HG03175 (cell line): ENCODE results near the gene PICK1.
"Not testable (repeated sequence)": the region's sequence is repeated elsewhere in the genome, so short reads cannot be mapped to it uniquely, and the experiment has no call there.

ENCODE experiments used
- ATAC-seq: cut with Tn5 transposase; IDR thresholded peaks from one replicate; pipeline ENCODE4 v1.9.1; 2021; ENCODE audit warnings: mild to moderate bottlenecking, moderate library complexity; ENCODE audit not compliant: unreplicated experiment

PICK1 gene

DNA sequence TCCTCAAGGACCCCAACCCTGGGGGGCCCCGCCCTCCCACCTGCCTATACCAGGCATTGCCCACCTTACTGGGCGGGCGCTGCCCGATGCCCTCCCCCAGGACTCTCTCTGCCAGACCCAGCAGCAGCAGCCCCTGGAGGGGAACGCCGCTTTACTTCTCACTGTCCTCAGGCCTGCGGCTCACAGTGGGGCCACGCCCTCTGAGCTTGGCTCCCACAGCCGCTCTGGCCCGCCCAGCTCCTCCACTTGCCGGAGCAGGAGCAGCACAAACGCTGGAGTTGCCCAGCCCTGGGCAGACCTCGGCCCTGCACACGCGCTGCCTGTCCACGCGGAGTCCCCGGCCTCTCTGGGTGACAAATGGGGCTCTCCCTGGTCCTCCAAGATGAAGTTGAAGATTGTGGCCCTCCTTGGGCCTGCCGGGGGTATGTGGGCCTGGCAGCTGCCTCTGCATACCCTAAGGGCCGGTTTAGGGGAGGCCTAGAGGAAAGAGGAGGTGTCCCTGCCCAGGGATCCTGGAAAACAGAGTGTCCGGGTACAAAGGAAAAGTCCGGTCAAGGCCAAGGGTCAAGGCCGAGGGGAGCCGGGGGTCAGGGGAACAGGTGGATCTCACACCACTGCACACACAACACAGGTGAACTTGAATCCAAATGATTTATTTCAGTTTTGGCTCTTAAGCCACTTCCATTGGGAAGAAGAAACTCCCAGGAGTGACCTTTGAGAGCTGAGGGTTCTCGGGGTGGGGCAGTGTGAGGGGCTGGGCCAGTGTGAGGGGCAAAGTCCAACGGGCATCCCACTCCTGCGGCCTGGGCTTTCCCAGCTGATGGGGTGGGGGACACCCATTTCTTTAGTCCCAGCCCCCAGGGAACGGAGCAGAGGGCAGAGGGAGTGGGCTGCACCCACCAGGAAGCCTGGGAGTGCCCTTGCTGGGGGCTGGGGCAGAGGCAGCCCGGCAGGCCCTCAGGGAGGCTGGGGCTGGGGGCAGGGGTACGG lies 54.0 kb downstream of the PICK1 start:
- no peak for ATAC-seq

DNA sequence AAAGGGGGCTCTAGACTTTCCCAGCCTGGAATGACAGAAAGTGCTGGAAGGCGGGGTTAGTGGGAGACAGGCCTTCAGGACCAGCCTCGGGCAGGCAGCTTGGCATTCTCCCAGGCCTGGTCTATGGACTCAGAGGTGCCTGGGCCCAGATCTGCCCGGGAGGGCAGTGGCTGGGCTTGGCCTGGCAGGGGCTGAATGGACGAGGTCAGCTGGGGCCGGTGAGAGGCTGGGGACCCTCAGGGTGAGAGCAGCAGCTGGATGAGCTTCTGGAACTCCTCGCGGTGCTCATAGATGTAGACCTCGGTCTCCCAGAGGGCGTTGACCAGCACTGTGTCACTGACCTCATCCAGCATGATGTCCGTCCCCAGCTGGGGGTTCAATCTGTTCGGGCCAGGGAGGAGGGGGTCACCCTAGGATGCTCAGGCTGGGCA lies 54.7 kb downstream of the PICK1 start:
- no peak for ATAC-seq

DNA sequence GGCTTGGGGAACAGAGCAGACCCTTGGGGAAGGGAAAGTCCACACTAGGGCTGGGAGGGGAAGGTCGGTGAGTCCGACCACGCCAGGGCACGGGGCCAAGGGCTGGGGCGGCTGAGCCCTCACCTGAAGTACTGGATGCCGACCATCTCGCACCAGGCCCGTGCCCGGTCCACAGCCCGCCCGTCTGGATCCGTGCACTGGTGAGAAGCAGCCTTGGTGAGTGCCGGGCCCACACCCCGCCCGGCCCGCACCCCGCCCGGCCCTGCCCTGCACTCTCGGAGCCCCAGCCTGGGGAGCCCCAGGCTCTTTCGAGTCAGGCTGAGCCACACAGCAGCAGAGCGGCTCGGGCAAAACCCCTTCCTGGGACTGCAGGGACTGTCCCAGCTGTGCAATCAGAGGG lies 55.2 kb downstream of the PICK1 start:
- no peak for ATAC-seq

- ATAC-seq = no peak
Measured at GRCh38 chr22:38114484-38115398, 57.5 kb downstream of the PICK1 start.

DNA sequence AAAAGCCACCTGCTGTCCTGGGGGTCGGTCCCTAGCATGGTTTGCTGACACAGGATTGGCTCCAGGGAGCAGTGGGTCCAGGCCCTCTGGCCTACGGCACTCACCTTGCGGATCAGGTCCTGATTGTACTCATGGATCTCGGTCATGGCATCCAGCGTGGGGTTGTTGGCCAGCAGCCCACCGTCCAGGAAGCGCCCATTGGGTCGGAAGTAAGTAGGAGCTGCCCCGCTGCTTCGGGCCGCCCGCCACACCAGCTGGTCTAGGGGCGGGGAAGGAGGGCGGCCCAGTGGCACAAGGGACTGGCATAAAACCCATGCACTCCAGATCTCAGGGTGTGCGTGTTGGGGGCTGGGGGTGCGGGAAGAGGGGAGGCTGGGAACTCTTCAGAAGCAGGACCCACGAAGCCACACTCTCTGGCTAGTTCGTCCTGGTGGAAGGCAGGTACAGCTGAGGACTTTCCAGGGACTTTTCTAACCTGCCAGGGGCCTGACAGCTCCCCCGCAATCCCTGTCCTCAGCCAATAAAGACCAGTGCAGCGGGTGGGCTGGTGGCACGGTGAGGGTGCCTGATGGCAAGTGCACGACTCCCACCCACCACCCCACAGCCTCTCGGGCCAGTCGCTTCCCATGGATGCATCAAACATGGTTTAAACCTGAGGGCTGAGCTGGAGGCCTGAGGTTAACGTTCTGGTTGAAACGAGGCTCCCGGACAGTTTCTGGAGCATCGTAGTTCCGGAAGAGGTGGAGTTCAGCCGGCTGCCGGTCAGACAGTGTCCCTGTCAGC lies 58.4 kb downstream of the PICK1 start:
- ATAC-seq = no peak

DNA sequence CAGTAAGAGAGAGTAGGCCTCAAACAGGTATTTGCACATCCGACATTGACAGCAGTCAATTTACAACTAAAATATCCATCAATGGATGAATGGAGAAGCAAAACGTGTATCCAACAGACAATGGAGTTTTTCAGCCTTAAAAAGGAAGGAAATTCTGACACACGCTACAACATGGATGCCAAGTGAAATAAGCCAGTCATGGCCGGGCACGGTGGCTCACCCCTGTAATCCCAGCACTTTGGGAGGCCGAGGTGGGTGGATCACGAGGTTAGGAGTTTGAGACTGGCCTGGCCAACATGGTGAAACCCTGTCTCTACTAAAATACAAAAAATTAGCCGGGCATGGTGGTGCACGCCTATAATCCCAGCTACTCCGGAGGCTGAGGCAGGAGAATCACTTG lies 60.4 kb downstream of the PICK1 start:
- ATAC-seq = not testable (repeated sequence)

GRCh38 chr22:38118182-38118581 lies 61.0 kb downstream of the PICK1 start:
- no peak for ATAC-seq

DNA sequence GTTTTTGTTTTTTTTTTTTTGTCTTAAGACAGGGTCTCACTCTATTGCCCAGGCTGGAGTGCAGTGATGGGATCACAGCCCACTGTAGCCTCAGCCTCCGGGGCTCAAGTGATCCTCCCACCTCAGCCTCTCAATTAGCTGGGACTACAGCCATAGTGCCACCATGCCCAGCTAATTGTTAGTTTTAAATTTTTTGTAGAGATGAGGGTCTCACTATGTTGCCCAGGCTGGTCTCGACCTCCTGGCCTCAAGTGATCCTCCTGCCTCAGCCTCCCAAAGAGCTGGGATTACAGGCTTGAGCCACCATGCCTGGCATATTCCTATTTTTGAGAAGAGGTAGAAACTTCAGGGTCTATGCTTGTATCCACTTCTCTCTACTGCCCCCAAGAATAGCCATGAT lies 61.5 kb downstream of the PICK1 start:
- ATAC-seq = not testable (repeated sequence)

DNA sequence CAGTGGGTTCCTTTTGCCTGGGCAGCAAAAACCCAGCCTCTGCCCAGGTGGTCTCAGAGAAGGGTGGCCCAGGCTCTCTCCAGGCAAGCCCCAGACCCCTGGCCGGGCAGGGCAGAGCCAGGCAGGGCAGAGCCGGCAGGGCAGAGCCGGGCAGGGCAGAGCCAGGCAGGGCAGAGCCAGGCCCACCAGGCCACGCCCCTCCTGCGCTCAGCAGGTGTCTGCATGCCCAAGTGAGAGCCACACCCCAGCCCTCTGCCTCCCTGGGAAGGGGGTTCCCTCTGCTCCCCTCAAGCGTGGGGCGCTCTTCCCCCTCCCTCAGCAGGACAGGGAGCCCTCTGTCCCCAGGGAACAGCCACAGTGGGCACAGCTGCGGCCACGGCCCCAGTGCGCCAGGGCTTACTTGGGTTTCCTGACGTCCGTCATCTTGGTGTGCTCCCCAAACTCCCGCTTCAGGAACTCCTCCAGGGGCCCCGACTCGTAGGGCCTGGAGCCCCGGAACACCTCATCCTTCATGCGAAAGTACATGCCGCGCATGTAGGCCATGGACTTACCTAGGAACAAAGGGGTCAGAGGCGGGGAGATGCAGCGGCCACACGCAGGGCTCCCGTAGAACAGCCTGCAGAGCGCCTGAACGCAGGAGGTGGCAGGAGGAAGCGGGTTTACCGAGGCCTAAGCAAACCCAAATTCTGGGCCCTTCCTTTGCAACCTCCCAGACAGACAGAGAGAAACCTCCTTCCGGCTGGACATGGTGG lies 63.3 kb downstream of the PICK1 start:
- ATAC-seq = no peak

DNA sequence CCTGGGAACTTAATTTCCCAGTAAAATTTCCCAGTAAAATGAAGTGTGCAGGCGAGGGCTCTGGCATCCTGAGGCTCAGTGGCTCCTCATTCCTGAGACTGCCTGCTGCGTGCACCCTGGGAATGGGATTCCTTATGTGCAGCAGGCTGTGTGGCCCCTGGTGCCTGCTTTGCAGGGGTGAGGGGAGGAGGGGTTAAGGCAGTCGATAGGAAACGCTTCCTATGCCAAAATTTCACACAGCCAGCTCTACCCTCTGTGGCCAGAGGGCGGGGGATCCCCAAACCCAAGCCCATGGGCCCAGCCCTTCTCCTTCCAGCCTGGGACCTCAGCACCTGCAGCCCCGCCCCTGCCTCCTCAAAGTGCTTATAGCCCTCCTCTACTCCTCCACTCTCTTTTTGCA lies 65.4 kb downstream of the PICK1 start:
- ATAC-seq = no peak

DNA sequence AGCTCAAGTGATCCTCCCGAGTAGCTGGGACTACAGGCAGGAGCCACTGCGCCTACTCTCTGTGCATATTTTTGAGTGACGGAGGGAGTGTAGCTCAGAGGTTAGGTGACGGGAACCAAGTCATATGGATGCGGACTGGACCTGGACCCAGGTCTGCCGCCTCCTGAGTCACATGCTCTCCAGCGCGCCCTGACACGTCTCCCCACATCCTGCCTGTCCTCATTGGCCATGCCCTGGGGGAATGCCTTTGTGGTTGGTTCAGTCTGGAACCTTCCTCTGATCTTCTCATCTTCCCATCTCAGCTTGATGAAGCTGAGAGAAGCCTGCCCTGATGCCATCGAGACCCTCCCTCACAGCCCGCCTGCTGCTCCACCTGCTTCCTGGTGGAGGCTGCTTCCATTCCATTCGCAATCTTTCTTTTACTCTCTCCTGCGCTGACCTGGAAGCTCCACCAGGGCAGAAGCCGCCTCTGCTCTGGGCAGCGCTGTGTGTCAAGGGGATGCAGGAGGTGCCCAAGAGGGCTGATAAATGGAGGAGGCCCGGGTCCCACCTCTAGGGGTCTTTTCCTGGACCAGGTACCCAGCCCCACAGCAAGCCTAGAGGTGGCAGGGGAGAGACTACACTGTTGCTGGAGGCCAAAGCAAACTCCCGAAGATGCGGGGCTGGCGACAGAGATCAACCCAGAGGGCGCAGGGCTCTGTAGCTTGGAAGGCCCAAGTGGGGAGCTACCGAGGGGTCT lies 67.2 kb downstream of the PICK1 start:
- ATAC-seq = no peak

DNA sequence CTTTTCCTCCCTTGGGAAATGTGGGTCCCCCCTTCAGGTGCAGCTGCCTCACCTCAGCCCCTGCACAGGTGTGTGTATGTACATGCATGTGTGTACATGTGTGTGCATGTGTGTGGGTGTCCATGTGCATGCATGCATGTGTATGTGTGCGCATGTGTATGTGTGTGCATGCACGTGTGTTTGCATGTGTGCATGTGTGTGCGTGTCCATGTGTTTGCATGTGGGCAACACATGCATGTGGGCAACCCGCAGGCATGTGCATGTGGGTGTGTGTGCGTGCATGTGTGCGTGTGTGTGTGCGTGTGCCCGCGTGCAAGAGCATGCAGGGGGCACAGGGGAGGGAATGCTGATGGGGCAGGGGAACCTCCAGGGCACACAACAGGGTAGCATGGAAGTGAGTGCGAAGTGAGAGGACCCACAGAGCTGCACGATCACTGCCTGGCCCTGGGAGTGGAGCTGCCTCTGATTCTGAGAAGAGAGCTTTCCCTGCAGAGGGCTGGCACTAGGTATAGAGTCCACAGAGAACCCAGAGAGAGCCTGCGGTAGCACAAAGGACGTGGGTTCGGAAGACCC lies 67.9 kb downstream of the PICK1 start:
- no peak for ATAC-seq
